ENCODE results near the gene S100A7. TPM values are rescaled to one million over a fixed set of nuclear protein-coding genes. Genes with fewer than 3 reads are reported as not detected.
"Not testable (repeated sequence)": the region's sequence is repeated elsewhere in the genome, so short reads cannot be mapped to it uniquely, and the experiment has no call there.

Gene S100A7
- total RNA-seq, 4 donors from 2014 or later: 12.2 to 46.8 (median 31.3) TPM

- intact Hi-C loops (cut with DNase I; ENCODE audit: low total_unique reads): no loop called here
- DNase-seq (ENCODE audit: low spot score in 2 of 2): no peak
- no peak overlapping the region for H3K4me3 ChIP-seq (ENCODE audit: low read depth, poor library complexity, severe bottlenecking)
- 74 to 76% methylated on average over 2 of the region's 2 CpGs for WGBS, 2 donors
- no peak for TF ChIP-seq POLR2A (IDR thresholded peaks at IDR 0.05)
- TF ChIP-seq, protein P1, sequence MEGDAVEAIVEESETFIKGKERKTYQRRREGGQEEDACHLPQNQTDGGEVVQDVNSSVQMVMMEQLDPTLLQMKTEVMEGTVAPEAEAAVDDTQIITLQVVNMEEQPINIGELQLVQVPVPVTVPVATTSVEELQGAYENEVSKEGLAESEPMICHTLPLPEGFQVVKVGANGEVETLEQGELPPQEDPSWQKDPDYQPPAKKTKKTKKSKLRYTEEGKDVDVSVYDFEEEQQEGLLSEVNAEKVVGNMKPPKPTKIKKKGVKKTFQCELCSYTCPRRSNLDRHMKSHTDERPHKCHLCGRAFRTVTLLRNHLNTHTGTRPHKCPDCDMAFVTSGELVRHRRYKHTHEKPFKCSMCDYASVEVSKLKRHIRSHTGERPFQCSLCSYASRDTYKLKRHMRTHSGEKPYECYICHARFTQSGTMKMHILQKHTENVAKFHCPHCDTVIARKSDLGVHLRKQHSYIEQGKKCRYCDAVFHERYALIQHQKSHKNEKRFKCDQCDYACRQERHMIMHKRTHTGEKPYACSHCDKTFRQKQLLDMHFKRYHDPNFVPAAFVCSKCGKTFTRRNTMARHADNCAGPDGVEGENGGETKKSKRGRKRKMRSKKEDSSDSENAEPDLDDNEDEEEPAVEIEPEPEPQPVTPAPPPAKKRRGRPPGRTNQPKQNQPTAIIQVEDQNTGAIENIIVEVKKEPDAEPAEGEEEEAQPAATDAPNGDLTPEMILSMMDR (IDR thresholded peaks at IDR 0.05): no peak
These were observed 40.1 kb downstream of the S100A7 start for GRCh38 chr1:153420306-153420705.

DNA sequence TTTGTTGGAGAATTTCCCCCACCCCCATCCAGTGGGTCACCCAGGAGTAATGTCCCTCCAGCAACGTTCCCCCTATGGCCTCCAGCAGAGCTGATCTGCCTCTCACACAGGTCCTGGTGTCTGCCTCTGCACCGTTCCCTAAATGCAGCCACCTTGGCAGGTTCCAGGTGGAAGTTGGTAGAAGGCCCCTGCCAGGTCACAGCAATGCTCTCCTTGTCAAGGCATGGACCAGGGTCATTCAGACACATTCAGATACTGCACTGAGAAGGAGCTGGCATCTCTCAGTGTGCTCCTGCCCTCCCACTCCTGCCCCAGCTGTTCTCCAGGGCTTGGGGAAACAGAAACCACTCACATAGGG, 41.0 kb downstream of the S100A7 start:
- WGBS, 2 donors: 43 to 51% methylated on average over 2 of the region's 2 CpGs
- H3K4me3 ChIP-seq (ENCODE audit: low read depth, poor library complexity, severe bottlenecking): not testable (repeated sequence)

GRCh38 chr1:153418758-153419435, 41.6 kb downstream of the S100A7 start:
- H3K4me3 ChIP-seq (ENCODE audit: low read depth, poor library complexity, severe bottlenecking); intact Hi-C loops (cut with DNase I; ENCODE audit: low total_unique reads): not testable (repeated sequence)
- WGBS, 2 donors: 69 to 72% methylated on average over 7 of the region's 7 CpGs
- peak in 1 of 2 donors; percentile 59 for DNase-seq (ENCODE audit: low spot score in 2 of 2)

More for the DNA sequence above, 41.0 kb downstream of the S100A7 start:
- intact Hi-C loops (cut with DNase I; ENCODE audit: low total_unique reads): not testable (repeated sequence)
- DNase-seq (ENCODE audit: low spot score in 2 of 2): peak in 1 of 2 donors; percentile 61

DNA sequence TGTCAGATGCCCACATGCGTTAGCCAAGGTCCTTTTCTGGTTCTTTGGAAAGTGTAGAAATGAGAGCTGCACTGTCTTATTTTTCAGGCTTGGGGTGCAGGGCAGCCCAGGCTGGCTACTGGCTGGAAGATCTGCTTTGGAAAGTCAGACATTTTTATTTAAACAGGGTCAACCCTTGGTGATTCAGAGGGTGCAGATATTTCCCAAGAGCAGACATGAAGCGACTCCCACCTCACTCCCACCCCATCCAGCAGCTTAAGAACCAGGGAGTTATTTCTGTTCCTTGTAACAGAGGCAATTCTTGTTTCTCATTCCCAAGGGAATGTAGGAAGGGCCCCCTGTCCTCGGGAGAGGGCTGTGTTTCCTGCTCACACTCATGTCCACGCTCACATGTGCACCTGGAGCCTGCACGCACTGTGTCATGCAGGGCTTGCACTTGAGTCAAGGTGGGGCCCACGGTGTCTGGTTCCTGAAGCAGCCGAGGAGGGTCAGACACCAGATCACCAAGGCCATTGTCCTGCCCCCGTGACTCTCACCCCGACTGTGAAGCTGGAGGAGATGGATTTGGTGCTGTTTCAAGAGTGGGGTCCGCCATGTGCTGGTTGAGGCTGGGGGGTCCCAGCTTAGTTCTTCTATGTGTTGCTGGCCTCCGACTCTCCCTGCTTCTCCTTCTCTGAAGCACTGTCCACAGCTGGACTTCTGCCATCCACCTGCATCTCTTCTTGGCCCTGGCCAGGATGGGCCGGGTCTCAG, 43.1 kb downstream of the S100A7 start:
- intact Hi-C loops (cut with DNase I; ENCODE audit: low total_unique reads): no loop called here
- DNase-seq (ENCODE audit: low spot score in 2 of 2): peak in 1 of 2 donors; percentile 67

DNA sequence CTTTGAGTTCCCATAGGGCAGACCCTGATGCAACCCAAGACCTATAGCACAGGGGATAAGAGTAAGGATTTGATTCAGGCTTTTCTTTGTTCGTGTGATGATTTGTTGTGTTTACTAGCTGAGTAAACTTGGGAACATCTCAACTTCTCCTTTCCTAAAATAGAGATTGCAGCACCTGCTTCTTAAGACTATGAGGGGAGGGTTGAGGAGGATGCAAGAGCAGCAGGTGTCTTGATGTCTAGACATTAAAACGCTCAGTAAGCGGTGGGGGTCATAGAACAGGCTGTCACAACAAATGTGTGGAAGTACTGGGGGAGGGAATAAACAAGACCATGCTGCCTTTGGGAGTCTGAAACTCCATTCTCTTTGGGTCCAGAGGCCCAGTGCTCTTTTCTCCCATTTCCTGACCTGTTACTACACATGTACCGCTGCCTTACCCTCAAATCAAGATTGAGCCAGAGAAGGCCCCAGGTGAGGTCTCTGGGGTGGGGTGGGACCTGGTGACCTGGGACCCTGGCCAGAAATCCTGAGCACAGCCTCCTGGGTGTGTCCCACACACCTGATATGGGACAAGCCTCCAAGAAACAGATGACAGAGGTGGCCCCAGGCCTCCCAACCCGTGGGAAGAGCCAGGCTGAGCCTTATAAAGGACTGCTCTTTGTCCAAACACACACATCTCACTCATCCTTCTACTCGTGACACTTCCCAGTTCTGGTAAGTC, 44.4 kb downstream of the S100A7 start, which contains the start of gene S100A7A:
Gene S100A7A (plus strand): TSS at position 671 of the 721 bp plus-strand sequence. CDS start 1,563 bp downstream, outside the sequence.
- WGBS, 2 donors: 47 to 63% methylated on average over 6 of the region's 6 CpGs
- no peak for TF ChIP-seq POLR2A (IDR thresholded peaks at IDR 0.05)
- TF ChIP-seq, protein P1 (IDR thresholded peaks at IDR 0.05): no peak
- intact Hi-C loops (cut with DNase I; ENCODE audit: low total_unique reads): no loop called here
- peak in 1 of 2 donors; percentile 39 for DNase-seq (ENCODE audit: low spot score in 2 of 2)
- no peak within 1 kb of the TSS for H3K4me3 ChIP-seq (ENCODE audit: low read depth, poor library complexity, severe bottlenecking)

More for the DNA sequence above, 43.1 kb downstream of the S100A7 start:
- H3K4me3 ChIP-seq (ENCODE audit: low read depth, poor library complexity, severe bottlenecking): no peak overlapping the region
- no peak for TF ChIP-seq POLR2A (IDR thresholded peaks at IDR 0.05)
- TF ChIP-seq, protein P1 (IDR thresholded peaks at IDR 0.05): no peak
- 83 to 86% methylated on average over 9 to 12 of the region's 12 CpGs for WGBS, 2 donors

DNA sequence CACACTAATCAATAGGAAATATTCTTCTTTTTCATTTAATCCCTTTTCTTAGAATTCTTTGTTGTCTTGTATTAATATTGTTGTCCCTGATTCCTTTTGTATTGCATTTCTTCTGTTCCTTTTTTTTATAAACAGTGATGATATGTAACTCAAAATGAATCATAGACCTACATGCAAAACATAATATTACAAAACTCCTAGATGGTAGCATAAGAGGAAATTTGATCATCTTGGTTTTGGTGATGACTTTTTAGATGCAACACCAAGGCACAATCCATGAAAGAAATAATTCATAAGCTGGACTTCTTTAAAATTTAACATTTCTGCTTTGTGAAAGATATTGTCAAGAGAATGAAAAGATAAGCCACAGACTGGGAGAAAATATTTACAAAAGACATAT, 46.5 kb downstream of the S100A7 start:
- H3K4me3 ChIP-seq (ENCODE audit: low read depth, poor library complexity, severe bottlenecking); intact Hi-C loops (cut with DNase I; ENCODE audit: low total_unique reads); DNase-seq (ENCODE audit: low spot score in 2 of 2): not testable (repeated sequence)

Other genes starting within 250 kb of the S100A7 start
- gene PRR9, start 243.1 kb downstream of the S100A7 start, total RNA-seq: 10 to 100 TPM in 1 of 4 donors, 1 to 10 TPM in 1, under 1 TPM in 2; 0.34 to 46.0 (median 0.91) TPM
- gene LORICRIN, start 201.0 kb downstream of the S100A7 start, total RNA-seq: 100 to 1,000 TPM; 434 to 831 (median 725) TPM
- 10 to 100 TPM; 33.1 to 66.1 (median 60.3) TPM for gene PGLYRP3, start 147.7 kb downstream of the S100A7 start, total RNA-seq
- gene PGLYRP4, start 111.8 kb downstream of the S100A7 start, total RNA-seq: 10 to 100 TPM; 10.2 to 36.1 (median 18.7) TPM
- gene S100A9, start 102.8 kb downstream of the S100A7 start, total RNA-seq: 10 to 100 TPM; 21.6 to 53.2 (median 31.3) TPM
- 1 to 10 TPM in 1 of 4 donors, not detected in 3; 2.0 TPM for gene S100A12, start 85.0 kb downstream of the S100A7 start, total RNA-seq
- 10 to 100 TPM in 1 of 4 donors, 1 to 10 TPM in 3; 1.3 to 14.3 (median 6.0) TPM for gene S100A8, start 69.6 kb downstream of the S100A7 start, total RNA-seq
- gene S100A7A, start 44.1 kb downstream of the S100A7 start, total RNA-seq: not detected
- 100 to 1,000 TPM; 147 to 251 (median 192) TPM for gene S100A6, start 75.3 kb upstream of the S100A7 start, total RNA-seq
- not detected for gene S100A5, start 80.3 kb upstream of the S100A7 start, total RNA-seq
- gene S100A4, start 85.2 kb upstream of the S100A7 start, total RNA-seq: 100 to 1,000 TPM in 3 of 4 donors, 10 to 100 TPM in 1; 94.4 to 215 (median 146) TPM
- 10 to 100 TPM in 1 of 4 donors, 1 to 10 TPM in 2, not detected in 1; 1.2 to 78.2 (median 2.2) TPM for gene S100A3, start 88.6 kb upstream of the S100A7 start, total RNA-seq
- 100 to 1,000 TPM in 1 of 4 donors, 10 to 100 TPM in 3; 71.5 to 143 (median 96.4) TPM for gene S100A2, start 105.2 kb upstream of the S100A7 start, total RNA-seq
- 100 to 1,000 TPM; 289 to 390 (median 329) TPM for gene S100A16, start 152.5 kb upstream of the S100A7 start, total RNA-seq
- gene S100A14, start 155.7 kb upstream of the S100A7 start, total RNA-seq: 100 to 1,000 TPM; 416 to 668 (median 495) TPM
- 10 to 100 TPM; 44.1 to 72.8 (median 47.2) TPM for gene S100A13, start 166.9 kb upstream of the S100A7 start, total RNA-seq
- gene S100A1, start 167.8 kb upstream of the S100A7 start, total RNA-seq: 10 to 100 TPM in 3 of 4 donors, 1 to 10 TPM in 1; 8.7 to 33.5 (median 23.8) TPM
- gene CHTOP, start 173.4 kb upstream of the S100A7 start, total RNA-seq: 10 to 100 TPM; 56.1 to 86.9 (median 65.5) TPM
- 10 to 100 TPM; 34.8 to 60.4 (median 46.9) TPM for gene SNAPIN, start 198.1 kb upstream of the S100A7 start, total RNA-seq
- 100 to 1,000 TPM in 2 of 4 donors, 10 to 100 TPM in 2; 80.4 to 118 (median 105) TPM for gene ILF2, start 210.3 kb upstream of the S100A7 start, total RNA-seq
- 10 to 100 TPM in 2 of 4 donors, 1 to 10 TPM in 2; 4.3 to 16.5 (median 7.7) TPM for gene NPR1, start 218.0 kb upstream of the S100A7 start, total RNA-seq